Panc1 (cell line): ENCODE data around the gene IFIT1. TPM values are rescaled to one million over a fixed set of nuclear protein-coding genes. Genes with fewer than 3 reads are reported as not detected.

Experiments
- ATAC-seq: fragments of 200-7000 bp; cut with Tn5 transposase; 2 replicates; pipeline ENCODE4 v1.9.1; 2020; ENCODE audit warnings: mild to moderate bottlenecking, moderate library complexity
- BruUV-seq: library from RNA; stranded (reverse); fragments of 400-500 nt; replicated peaks from 2 replicates; lab custom pipeline; 2021; lab: Mats Ljungman, UMichigan
- CTCF ChIA-PET: fragments of 300-600 bp; sonication (Branson Sonifier 250); formaldehyde crosslinking; loops from one replicate; lab custom pipeline; 2022; ENCODE audit warnings: antibody characterized with exemption; lab: Charles Lee
- POLR2A ChIA-PET: fragments of 300-600 bp; sonication (Branson Sonifier 250); formaldehyde crosslinking; loops from one replicate; lab custom pipeline; 2022; ENCODE audit warnings: antibody characterized with exemption; lab: Charles Lee
- DNase-seq: peaks from one replicate; pipeline ENCODE4 v3.0.0-alpha.2; 2010; ENCODE audit warnings: low read depth, low spot score
- H3K27ac ChIP-seq: 2 replicates; pipeline ENCODE4 v1.5.1; 2011; ENCODE audit warnings: mild to moderate bottlenecking, low read length, inconsistent platforms
- H3K27me3 ChIP-seq: fragments of 200-500 bp; sonication (Bioruptor generic); 2 replicates; pipeline ENCODE4 v1.6.0; 2014; ENCODE audit warnings: low read length, inconsistent platforms; ENCODE audit not compliant: control insufficient read depth, insufficient read depth
- H3K36me3 ChIP-seq: fragments of 200-500 bp; sonication (Bioruptor generic); 2 replicates; pipeline ENCODE4 v1.5.1; 2014; ENCODE audit warnings: inconsistent platforms, mild to moderate bottlenecking, low read length, moderate library complexity; ENCODE audit not compliant: control insufficient read depth, insufficient read depth
- H3K4me1 ChIP-seq: 2 replicates; pipeline ENCODE4 v1.5.1; 2011; ENCODE audit warnings: inconsistent platforms, mild to moderate bottlenecking, low read length, moderate library complexity; ENCODE audit not compliant: control insufficient read depth, insufficient read depth
- H3K4me3 ChIP-seq, 2 experiments: 2 replicates each; pipeline ENCODE4 v1.5.1; 2011 to 2012; ENCODE audit warnings: low read depth in 2 of 2, low read length in 2 of 2, mild to moderate bottlenecking in 2 of 2, inconsistent platforms in 1 of 2, moderate library complexity in 1 of 2
- H3K9me3 ChIP-seq: fragments of 200-500 bp; sonication (Bioruptor generic); 2 replicates; pipeline ENCODE4 v1.5.1; 2014; ENCODE audit warnings: low read depth, mild to moderate bottlenecking, inconsistent platforms, low read length, moderate library complexity; ENCODE audit not compliant: control insufficient read depth, insufficient read depth
- POLR2AphosphoS5 ChIP-seq: IDR thresholded peaks from 2 replicates; pipeline ENCODE4 v1.6.1; 2012; ENCODE audit warnings: mild to moderate bottlenecking, low read depth, low read length, moderate library complexity
- SIN3A ChIP-seq: IDR thresholded peaks from 2 replicates; pipeline ENCODE4 v1.6.1; 2012; ENCODE audit warnings: low read depth, mild to moderate bottlenecking, low read length, moderate library complexity, borderline replicate concordance; ENCODE audit not compliant: insufficient read depth
- TCF7L2 ChIP-seq: IDR thresholded peaks from 2 replicates; pipeline ENCODE4 v1.6.1; 2011; ENCODE audit warnings: mild to moderate bottlenecking, low read depth, low read length, inconsistent platforms
- in situ Hi-C: cut with HindIII; loops from 2 replicates; pipeline ENCODE4 v1.10.0; 2016; ENCODE audit warnings: low sequenced_read_pairs, low pct_unique_long_range_greater_than_20kb
- intact Hi-C: fragments of 100-400 bp; cut with micrococcal nuclease; formaldehyde crosslinking; loops from one replicate; pipeline ENCODE4 v1.10.0; 2022; ENCODE audit not compliant: unreplicated experiment
- total RNA-seq: library from RNA; stranded (reverse); gene quantifications from one replicate; pipeline ENCODE4 v1.2.1, GENCODE V29; 2021; ENCODE audit not compliant: unreplicated experiment
- TF ChIP-seq, protein P1 (sequence below): fragments of 450-650 bp; IDR thresholded peaks from 2 replicates; pipeline ENCODE4 v1.5.1; 2017; ENCODE audit warnings: mild to moderate bottlenecking
- TF ChIP-seq, protein P2 (sequence below), 2 experiments: IDR thresholded peaks; 2 replicates each; pipeline ENCODE4 v1.6.1; 2011 to 2012; ENCODE audit warnings: low read depth in 2 of 2, control low read depth in 1 of 2, low read length in 1 of 2, mild to moderate bottlenecking in 1 of 2, moderate library complexity in 1 of 2; ENCODE audit not compliant: insufficient read depth in 1 of 2

The IFIT1 gene
- total RNA-seq, 1 experiment from 2014 or later, result 43.8 TPM

- intact Hi-C loops, result no loop called here
- no peaks in the 10 kb centered on the region for H3K9me3 ChIP-seq
- no peak overlapping the region for H3K4me3 ChIP-seq
- no peaks in the 10 kb centered on the region for H3K27me3 ChIP-seq
- ATAC-seq, result no peak
- in situ Hi-C loops, result no loop called here
- BruUV-seq, result no TSS peak
- H3K36me3 ChIP-seq, result no peaks in the 10 kb centered on the region
- TF ChIP-seq POLR2AphosphoS5 (no peak), TCF7L2 (no peak), SIN3A (no peak)
- TF ChIP-seq, protein P1, sequence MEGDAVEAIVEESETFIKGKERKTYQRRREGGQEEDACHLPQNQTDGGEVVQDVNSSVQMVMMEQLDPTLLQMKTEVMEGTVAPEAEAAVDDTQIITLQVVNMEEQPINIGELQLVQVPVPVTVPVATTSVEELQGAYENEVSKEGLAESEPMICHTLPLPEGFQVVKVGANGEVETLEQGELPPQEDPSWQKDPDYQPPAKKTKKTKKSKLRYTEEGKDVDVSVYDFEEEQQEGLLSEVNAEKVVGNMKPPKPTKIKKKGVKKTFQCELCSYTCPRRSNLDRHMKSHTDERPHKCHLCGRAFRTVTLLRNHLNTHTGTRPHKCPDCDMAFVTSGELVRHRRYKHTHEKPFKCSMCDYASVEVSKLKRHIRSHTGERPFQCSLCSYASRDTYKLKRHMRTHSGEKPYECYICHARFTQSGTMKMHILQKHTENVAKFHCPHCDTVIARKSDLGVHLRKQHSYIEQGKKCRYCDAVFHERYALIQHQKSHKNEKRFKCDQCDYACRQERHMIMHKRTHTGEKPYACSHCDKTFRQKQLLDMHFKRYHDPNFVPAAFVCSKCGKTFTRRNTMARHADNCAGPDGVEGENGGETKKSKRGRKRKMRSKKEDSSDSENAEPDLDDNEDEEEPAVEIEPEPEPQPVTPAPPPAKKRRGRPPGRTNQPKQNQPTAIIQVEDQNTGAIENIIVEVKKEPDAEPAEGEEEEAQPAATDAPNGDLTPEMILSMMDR, result no peak
- TF ChIP-seq, protein P2, sequence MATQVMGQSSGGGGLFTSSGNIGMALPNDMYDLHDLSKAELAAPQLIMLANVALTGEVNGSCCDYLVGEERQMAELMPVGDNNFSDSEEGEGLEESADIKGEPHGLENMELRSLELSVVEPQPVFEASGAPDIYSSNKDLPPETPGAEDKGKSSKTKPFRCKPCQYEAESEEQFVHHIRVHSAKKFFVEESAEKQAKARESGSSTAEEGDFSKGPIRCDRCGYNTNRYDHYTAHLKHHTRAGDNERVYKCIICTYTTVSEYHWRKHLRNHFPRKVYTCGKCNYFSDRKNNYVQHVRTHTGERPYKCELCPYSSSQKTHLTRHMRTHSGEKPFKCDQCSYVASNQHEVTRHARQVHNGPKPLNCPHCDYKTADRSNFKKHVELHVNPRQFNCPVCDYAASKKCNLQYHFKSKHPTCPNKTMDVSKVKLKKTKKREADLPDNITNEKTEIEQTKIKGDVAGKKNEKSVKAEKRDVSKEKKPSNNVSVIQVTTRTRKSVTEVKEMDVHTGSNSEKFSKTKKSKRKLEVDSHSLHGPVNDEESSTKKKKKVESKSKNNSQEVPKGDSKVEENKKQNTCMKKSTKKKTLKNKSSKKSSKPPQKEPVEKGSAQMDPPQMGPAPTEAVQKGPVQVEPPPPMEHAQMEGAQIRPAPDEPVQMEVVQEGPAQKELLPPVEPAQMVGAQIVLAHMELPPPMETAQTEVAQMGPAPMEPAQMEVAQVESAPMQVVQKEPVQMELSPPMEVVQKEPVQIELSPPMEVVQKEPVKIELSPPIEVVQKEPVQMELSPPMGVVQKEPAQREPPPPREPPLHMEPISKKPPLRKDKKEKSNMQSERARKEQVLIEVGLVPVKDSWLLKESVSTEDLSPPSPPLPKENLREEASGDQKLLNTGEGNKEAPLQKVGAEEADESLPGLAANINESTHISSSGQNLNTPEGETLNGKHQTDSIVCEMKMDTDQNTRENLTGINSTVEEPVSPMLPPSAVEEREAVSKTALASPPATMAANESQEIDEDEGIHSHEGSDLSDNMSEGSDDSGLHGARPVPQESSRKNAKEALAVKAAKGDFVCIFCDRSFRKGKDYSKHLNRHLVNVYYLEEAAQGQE (IDR thresholded peaks at IDR 0.05; ENCODE audit: insufficient read depth in 1 of 2, low read depth in 2 of 2, low read length in 1 of 2), result no peak
- ChIA-PET POLR2A (interaction anchor here (0.6 kb wide), 1 partner anchor 62 kb away, joined by 3 read pairs; no protein-coding TSS in a partner anchor), CTCF (no interaction called here)
- H3K4me1 ChIP-seq, result no peaks in the 10 kb centered on the region; the same call in 1 of the 2 replicates
- no peak for DNase-seq
- no peak overlapping the region for H3K27ac ChIP-seq
Observed at GRCh38 chr10:89360157-89360556, 32.3 kb upstream of the IFIT1 start.

GRCh38 chr10:89362929-89363328 lies 29.5 kb upstream of the IFIT1 start:
- ChIA-PET CTCF (no interaction called here), POLR2A (no interaction called here)
- ATAC-seq, result no peak
- Histone ChIP-seq H3K4me1 (no peaks in the 10 kb centered on the region), H3K4me3 (no peak overlapping the region), H3K27ac (no peak overlapping the region), H3K36me3 (no peaks in the 10 kb centered on the region), H3K9me3 (no peaks in the 10 kb centered on the region), H3K27me3 (no peaks in the 10 kb centered on the region)
- TF ChIP-seq, protein P1, result no peak
- TF ChIP-seq SIN3A (no peak), POLR2AphosphoS5 (no peak), TCF7L2 (no peak)
- TF ChIP-seq, protein P2 (IDR thresholded peaks at IDR 0.05; ENCODE audit: insufficient read depth in 1 of 2, low read depth in 2 of 2, low read length in 1 of 2), result no peak
- in situ Hi-C loops (no loop called here), intact Hi-C loops (no loop called here)
- no TSS peak for BruUV-seq
- no peak for DNase-seq
